Prostate gland (tissue), 2 donors: ENCODE results near the gene AMZ2. TPM values are rescaled to one million over a fixed set of nuclear protein-coding genes. Genes with fewer than 3 reads are reported as not detected.
"Not testable (repeated sequence)": the region's sequence is repeated elsewhere in the genome, so short reads cannot be mapped to it uniquely, and the experiment has no call there.

Source experiments
- DNase-seq: peaks from one replicate; pipeline ENCODE4 v3.0.0-alpha.2; 2019; ENCODE audit warnings: low spot score
- H3K27ac ChIP-seq, 2 donors: fragments of 200-600 bp; sonication (generic); 2 replicates each; pipeline ENCODE4 v1.5.1; 2017 to 2019
- H3K27me3 ChIP-seq: fragments of 200-600 bp; sonication (generic); replicated peaks from 2 replicates; pipeline ENCODE4 v1.5.1; 2019; ENCODE audit not compliant: insufficient read depth
- H3K36me3 ChIP-seq, 2 donors: fragments of 200-600 bp; sonication (generic); 1 replicate in 1 of 2; 2 replicates in 1 of 2; pipeline versions ENCODE4 v1.5.1 to v1.8.1; 2017 to 2019
- H3K4me1 ChIP-seq: fragments of 200-600 bp; sonication (generic); replicated peaks from 2 replicates; pipeline ENCODE4 v1.5.1; 2019
- H3K4me3 ChIP-seq, 2 donors: fragments of 200-600 bp; sonication (generic); 2 replicates each; pipeline ENCODE4 v1.5.1; 2017 to 2019
- H3K9me3 ChIP-seq: fragments of 200-600 bp; sonication (generic); 2 replicates; pipeline ENCODE4 v1.5.1; 2017
- CTCF ChIP-seq, 4 experiments: fragments of 200-600 bp in 2 of 4; fragments of 450-650 bp in 2 of 4; sonication (generic) in 2 of 4; IDR thresholded peaks; 1 replicate in 3 of 4; 2 replicates in 1 of 4; pipeline ENCODE4 v1.5.1; 2016 to 2019; ENCODE audit warnings: antibody characterized with exemption in 4 of 4, mild to moderate bottlenecking in 2 of 4, moderate library complexity in 2 of 4
- POLR2A ChIP-seq: fragments of 450-650 bp; IDR thresholded peaks from one replicate; pipeline ENCODE4 v1.6.1; 2016; ENCODE audit warnings: antibody characterized with exemption, mild to moderate bottlenecking
- POLR2AphosphoS5 ChIP-seq: sonication (generic); formaldehyde crosslinking; IDR thresholded peaks from one replicate; pipeline ENCODE4 v1.6.1; 2017; ENCODE audit warnings: antibody characterized with exemption
- WGBS: methylation state at CpG from one replicate; pipeline ENCODE4 v1.1.5; 2018; 5-methylcytosine and 5-hydroxymethylcytosine counted together
- intact Hi-C: fragments of 100-400 bp; cut with DNase I; formaldehyde crosslinking; loops from one replicate; pipeline ENCODE4 v1.14.2; 2022
- total RNA-seq, 2 donors: library from RNA; depleted of rRNA; stranded (reverse); fragments of >200 nt; gene quantifications; one replicate each; pipeline ENCODE4 v1.1.0, GENCODE V29; 2016

The AMZ2 gene
- total RNA-seq, 2 donors from 2014 or later, result 51.0 to 57.4 TPM

DNA sequence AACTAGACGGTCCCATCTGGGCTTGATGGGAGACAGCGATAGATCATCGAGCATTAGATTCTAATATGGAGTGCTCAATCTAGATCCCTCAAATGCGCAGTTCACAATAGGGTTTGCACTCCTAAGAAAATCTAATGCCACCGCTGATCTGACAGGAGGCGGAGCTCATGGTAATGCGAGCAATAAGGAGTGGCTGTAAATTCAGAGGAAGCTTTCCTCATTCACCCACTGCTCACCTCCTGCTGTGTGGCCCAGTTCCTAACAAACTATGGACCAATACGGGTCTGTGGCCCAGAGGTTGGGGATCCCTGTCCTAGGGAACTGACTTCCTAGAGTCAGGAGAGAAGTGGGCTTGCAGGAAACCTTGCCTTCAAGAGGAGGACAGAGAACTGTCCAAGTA is 25.2 kb upstream of the AMZ2 start:
- Histone ChIP-seq H3K27me3 (no peaks in the 10 kb centered on the region), H3K27ac (no peak overlapping the region), H3K4me1 (no peaks in the 10 kb centered on the region), H3K36me3 (no peaks in the 10 kb centered on the region), H3K4me3 (no peak overlapping the region), H3K9me3 (no peaks in the 10 kb centered on the region)
- intact Hi-C loops, result no loop called here
- 91% methylated on average over 8 of the region's 8 CpGs for WGBS
- DNase-seq, result no peak
- TF ChIP-seq POLR2A (no peak), POLR2AphosphoS5 (no peak), CTCF (IDR thresholded peaks at IDR 0.05) (no peak)

DNA sequence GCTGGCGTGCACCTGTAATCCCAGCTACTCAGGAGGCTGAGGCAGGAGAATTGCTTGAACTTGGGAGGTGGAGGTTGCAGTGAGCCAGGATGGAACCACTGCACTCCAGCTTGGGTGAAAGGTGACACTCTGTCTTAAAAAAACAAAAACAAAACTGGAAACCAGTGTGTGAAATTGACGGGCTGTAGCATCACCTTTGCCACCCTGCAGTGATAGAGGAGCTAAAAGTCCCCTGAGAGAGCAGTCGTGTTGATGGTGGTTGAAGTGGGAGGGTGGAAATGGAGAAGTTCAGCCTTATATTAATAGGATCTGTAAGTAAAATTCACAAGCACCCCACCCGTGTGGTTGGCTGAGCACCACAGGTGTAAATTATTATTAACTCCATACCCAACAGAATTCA is 22.8 kb upstream of the AMZ2 start:
- H3K27ac ChIP-seq, H3K27me3 ChIP-seq, DNase-seq, H3K36me3 ChIP-seq, H3K4me1 ChIP-seq, H3K4me3 ChIP-seq, intact Hi-C loops, H3K9me3 ChIP-seq: not testable (repeated sequence)
- 86% methylated on average over 4 of the region's 4 CpGs for WGBS

- intact Hi-C loops, DNase-seq, H3K4me1 ChIP-seq, H3K4me3 ChIP-seq, H3K27ac ChIP-seq, H3K9me3 ChIP-seq, H3K27me3 ChIP-seq, H3K36me3 ChIP-seq: not testable (repeated sequence)
- WGBS, result 93% methylated on average over 9 of the region's 9 CpGs
These were observed 19.7 kb upstream of the AMZ2 start for GRCh38 chr17:68228039-68228680.

GRCh38 chr17:68228817-68229570 is 18.8 kb upstream of the AMZ2 start:
- no peaks in the 10 kb centered on the region for H3K9me3 ChIP-seq
- H3K27ac ChIP-seq, result peak overlapping the region; percentile 33 to 35
- no peak for DNase-seq
- TF ChIP-seq POLR2AphosphoS5, result no peak
- no peak for TF ChIP-seq POLR2A
- TF ChIP-seq CTCF (IDR thresholded peaks at IDR 0.05), result no peak
- H3K4me1 ChIP-seq, result no peaks in the 10 kb centered on the region
- 43% methylated on average over 17 of the region's 17 CpGs for WGBS
- no peak overlapping the region for H3K4me3 ChIP-seq
- no peaks in the 10 kb centered on the region for H3K27me3 ChIP-seq
- intact Hi-C loops, result no loop called here
- no peaks in the 10 kb centered on the region for H3K36me3 ChIP-seq

GRCh38 chr17:68229619-68230018 is 18.2 kb upstream of the AMZ2 start:
- no peaks in the 10 kb centered on the region for H3K27me3 ChIP-seq
- H3K4me3 ChIP-seq, result no peak overlapping the region
- WGBS, result 87% methylated on average over 7 of the region's 8 CpGs
- H3K4me1 ChIP-seq, result no peaks in the 10 kb centered on the region
- no peaks in the 10 kb centered on the region for H3K36me3 ChIP-seq
- TF ChIP-seq POLR2A (no peak), POLR2AphosphoS5 (no peak), CTCF (IDR thresholded peaks at IDR 0.05) (no peak)
- H3K27ac ChIP-seq, result no peak overlapping the region
- no peaks in the 10 kb centered on the region for H3K9me3 ChIP-seq
- intact Hi-C loops, result no loop called here
- no peak for DNase-seq

GRCh38 chr17:68231131-68231530 is 16.7 kb upstream of the AMZ2 start:
- not testable (repeated sequence) for H3K27ac ChIP-seq, H3K9me3 ChIP-seq
- WGBS, result 97% methylated on average over 4 of the region's 4 CpGs

More at GRCh38 chr17:68231131-68231530, 16.7 kb upstream of the AMZ2 start:
- H3K4me3 ChIP-seq, H3K36me3 ChIP-seq, H3K27me3 ChIP-seq, intact Hi-C loops, H3K4me1 ChIP-seq, DNase-seq: not testable (repeated sequence)
